GM12878 (cell line): ENCODE results near the gene NPHP3.

ENCODE experiments used
- ETV6 ChIP-seq, 2 experiments: fragments of 450-650 bp in 1 of 2; IDR thresholded peaks in 1 of 2; conservative IDR thresholded peaks in 1 of 2; 2 replicates each; pipeline ENCODE4 v1.6.1; 2014; ENCODE audit warnings: antibody characterized with exemption in 1 of 2, borderline replicate concordance in 1 of 2, low read depth in 1 of 2, mild to moderate bottlenecking in 1 of 2, moderate library complexity in 1 of 2
- EZH2 ChIP-seq: IDR thresholded peaks from 2 replicates; pipeline ENCODE4 v1.6.1; 2012; ENCODE audit warnings: low read depth, mild to moderate bottlenecking, control low read depth, inconsistent platforms, low read length, borderline replicate concordance; ENCODE audit not compliant: control insufficient read depth
- HCFC1 ChIP-seq: fragments of 150-350 bp; IDR thresholded peaks from 2 replicates; pipeline ENCODE4 v1.6.1; 2014; ENCODE audit warnings: low read length
- IKZF1 ChIP-seq: fragments of 450-650 bp; conservative IDR thresholded peaks from 2 replicates; pipeline ENCODE4 v1.6.1; 2017; ENCODE audit warnings: antibody characterized with exemption, mild to moderate bottlenecking
- RBBP5 ChIP-seq: fragments of 200-600 bp; sonication (generic); conservative IDR thresholded peaks from 2 replicates; pipeline ENCODE4 v1.6.1; 2016
- YY1 ChIP-seq: IDR thresholded peaks from 2 replicates; pipeline ENCODE4 v1.6.1; 2011; ENCODE audit warnings: low read depth, mild to moderate bottlenecking, low read length
- TF ChIP-seq, protein P1 (sequence below): IDR thresholded peaks from 2 replicates; pipeline ENCODE4 v1.6.1; 2012; ENCODE audit warnings: low read length, inconsistent platforms
- TF ChIP-seq, protein P2 (sequence below), 3 experiments: IDR thresholded peaks in 2 of 3; conservative IDR thresholded peaks in 1 of 3; 2 replicates each; pipeline ENCODE4 v1.5.1; 2011; ENCODE audit warnings: low read depth in 3 of 3, low read length in 3 of 3, mild to moderate bottlenecking in 3 of 3, control low read depth in 2 of 3, moderate library complexity in 2 of 3, inconsistent platforms in 1 of 3, mixed read lengths in 1 of 3; ENCODE audit not compliant: control insufficient read depth in 2 of 3, insufficient read depth in 1 of 3; ENCODE audit errors: extremely low read depth in 1 of 3
- TF ChIP-seq, protein P3 (sequence below): fragments of 450-650 bp; IDR thresholded peaks from 2 replicates; pipeline ENCODE4 v1.6.1; 2017; ENCODE audit warnings: mild to moderate bottlenecking

DNA sequence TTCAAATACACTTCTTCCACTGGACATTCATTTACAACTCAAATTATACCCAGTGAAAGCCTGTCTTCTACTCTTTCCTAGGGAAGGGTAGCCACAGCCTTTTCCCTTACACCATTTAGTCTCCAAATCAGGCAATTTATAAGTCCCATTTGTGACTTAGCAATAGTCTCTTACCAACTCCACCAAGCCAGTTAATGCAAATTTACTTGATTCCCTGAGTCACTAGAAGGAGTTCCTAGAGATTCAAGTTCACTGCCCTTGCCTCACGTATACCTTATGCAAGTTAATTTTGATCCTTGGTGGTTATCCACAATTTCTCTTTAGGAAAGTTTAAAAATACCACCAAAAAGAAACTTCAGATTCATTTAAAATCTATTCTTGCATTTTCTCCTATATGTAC is 16.1 kb upstream of the NPHP3 start:
- TF ChIP-seq ETV6 (conservative IDR thresholded peaks at IDR 0.05 in 1 of 2, IDR thresholded peaks at IDR 0.05 in 1 of 2; ENCODE audit: borderline replicate concordance in 1 of 2, low read depth in 1 of 2) (no peak), HCFC1 (no peak), IKZF1 (no peak), YY1 (no peak), EZH2 (no peak), RBBP5 (no peak)
- TF ChIP-seq, protein P1, sequence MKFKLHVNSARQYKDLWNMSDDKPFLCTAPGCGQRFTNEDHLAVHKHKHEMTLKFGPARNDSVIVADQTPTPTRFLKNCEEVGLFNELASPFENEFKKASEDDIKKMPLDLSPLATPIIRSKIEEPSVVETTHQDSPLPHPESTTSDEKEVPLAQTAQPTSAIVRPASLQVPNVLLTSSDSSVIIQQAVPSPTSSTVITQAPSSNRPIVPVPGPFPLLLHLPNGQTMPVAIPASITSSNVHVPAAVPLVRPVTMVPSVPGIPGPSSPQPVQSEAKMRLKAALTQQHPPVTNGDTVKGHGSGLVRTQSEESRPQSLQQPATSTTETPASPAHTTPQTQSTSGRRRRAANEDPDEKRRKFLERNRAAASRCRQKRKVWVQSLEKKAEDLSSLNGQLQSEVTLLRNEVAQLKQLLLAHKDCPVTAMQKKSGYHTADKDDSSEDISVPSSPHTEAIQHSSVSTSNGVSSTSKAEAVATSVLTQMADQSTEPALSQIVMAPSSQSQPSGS, result no peak
- TF ChIP-seq, protein P2, sequence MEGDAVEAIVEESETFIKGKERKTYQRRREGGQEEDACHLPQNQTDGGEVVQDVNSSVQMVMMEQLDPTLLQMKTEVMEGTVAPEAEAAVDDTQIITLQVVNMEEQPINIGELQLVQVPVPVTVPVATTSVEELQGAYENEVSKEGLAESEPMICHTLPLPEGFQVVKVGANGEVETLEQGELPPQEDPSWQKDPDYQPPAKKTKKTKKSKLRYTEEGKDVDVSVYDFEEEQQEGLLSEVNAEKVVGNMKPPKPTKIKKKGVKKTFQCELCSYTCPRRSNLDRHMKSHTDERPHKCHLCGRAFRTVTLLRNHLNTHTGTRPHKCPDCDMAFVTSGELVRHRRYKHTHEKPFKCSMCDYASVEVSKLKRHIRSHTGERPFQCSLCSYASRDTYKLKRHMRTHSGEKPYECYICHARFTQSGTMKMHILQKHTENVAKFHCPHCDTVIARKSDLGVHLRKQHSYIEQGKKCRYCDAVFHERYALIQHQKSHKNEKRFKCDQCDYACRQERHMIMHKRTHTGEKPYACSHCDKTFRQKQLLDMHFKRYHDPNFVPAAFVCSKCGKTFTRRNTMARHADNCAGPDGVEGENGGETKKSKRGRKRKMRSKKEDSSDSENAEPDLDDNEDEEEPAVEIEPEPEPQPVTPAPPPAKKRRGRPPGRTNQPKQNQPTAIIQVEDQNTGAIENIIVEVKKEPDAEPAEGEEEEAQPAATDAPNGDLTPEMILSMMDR (IDR thresholded peaks at IDR 0.05 in 2 of 3, conservative IDR thresholded peaks at IDR 0.05 in 1 of 3; ENCODE audit: control insufficient read depth in 2 of 3, extremely low read depth in 1 of 3, insufficient read depth in 1 of 3, low read depth in 3 of 3, low read length in 3 of 3), result no peak
- TF ChIP-seq, protein P3, sequence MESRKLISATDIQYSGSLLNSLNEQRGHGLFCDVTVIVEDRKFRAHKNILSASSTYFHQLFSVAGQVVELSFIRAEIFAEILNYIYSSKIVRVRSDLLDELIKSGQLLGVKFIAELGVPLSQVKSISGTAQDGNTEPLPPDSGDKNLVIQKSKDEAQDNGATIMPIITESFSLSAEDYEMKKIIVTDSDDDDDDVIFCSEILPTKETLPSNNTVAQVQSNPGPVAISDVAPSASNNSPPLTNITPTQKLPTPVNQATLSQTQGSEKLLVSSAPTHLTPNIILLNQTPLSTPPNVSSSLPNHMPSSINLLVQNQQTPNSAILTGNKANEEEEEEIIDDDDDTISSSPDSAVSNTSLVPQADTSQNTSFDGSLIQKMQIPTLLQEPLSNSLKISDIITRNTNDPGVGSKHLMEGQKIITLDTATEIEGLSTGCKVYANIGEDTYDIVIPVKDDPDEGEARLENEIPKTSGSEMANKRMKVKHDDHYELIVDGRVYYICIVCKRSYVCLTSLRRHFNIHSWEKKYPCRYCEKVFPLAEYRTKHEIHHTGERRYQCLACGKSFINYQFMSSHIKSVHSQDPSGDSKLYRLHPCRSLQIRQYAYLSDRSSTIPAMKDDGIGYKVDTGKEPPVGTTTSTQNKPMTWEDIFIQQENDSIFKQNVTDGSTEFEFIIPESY, result no peak
